Measurements from ENCODE around the gene HOXB13. TPM values are rescaled to one million over a fixed set of nuclear protein-coding genes. Genes with fewer than 3 reads are reported as not detected.

Gene HOXB13
- total and polyA plus RNA-seq, 2 of the 13 experiments (the other 11 are each of a cell fraction or from before 2014, with no cell fraction given): not detected

GRCh38 chr17:48751172-48751571, 22.6 kb upstream of the HOXB13 start (continued):
- TF ChIP-seq RERE (CRISPR knock-in tag; IDR thresholded peaks at IDR 0.05; ENCODE audit: low read depth): no peak
- no peak for TF ChIP-seq CENPBD1 (CRISPR knock-in tag; IDR thresholded peaks at IDR 0.05; ENCODE audit: borderline replicate concordance, low read depth)
- TF ChIP-seq ZNF367 (CRISPR knock-in tag; IDR thresholded peaks at IDR 0.05; ENCODE audit: borderline replicate concordance): no peak
- TF ChIP-seq ZNF691 (CRISPR knock-in tag; IDR thresholded peaks at IDR 0.05; ENCODE audit: borderline replicate concordance, low read depth): no peak

Data from HepG2 (cell line).